CD4-positive, alpha-beta T cell treated with Interleukin-15 for 1 hour (primary cell): ENCODE results near the gene SLC30A2.

Source experiments
- DNase-seq: peaks from one replicate; pipeline ENCODE4 v3.0.0-alpha.2; 2020

Gene SLC30A2

GRCh38 chr1:26038477-26038876, 7.4 kb downstream of the SLC30A2 start:
- no peak for DNase-seq

GRCh38 chr1:26037904-26038303, 8.0 kb downstream of the SLC30A2 start:
- no peak for DNase-seq

DNA sequence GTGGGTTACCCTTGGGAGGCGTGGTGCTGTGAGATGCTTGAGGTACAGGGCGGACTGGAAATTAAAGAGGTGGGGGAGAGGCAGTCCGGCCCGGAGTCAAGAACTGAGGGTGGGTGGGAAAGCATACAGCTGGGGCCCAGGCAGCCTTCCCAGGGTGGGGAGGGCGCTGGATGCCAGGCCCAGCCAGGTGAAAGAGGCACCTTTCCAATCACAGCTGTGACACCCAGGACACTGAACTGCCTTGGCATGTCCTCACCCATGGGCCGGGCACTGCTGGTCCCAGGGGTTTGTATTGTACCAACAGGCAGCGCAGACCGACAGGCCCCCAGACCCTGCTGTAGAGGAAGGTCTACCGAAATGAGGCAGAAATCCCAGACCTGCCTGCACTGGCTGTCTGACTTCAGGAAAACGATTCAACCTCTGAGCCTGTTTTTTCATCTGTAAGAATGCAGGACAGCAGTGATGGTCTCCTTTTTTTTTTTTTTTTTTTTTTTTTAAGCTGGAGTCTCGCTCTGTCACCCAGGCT, 9.1 kb downstream of the SLC30A2 start:
- no peak for DNase-seq

GRCh38 chr1:26035959-26036755, 9.8 kb downstream of the SLC30A2 start:
- peak; percentile 58 for DNase-seq

DNA sequence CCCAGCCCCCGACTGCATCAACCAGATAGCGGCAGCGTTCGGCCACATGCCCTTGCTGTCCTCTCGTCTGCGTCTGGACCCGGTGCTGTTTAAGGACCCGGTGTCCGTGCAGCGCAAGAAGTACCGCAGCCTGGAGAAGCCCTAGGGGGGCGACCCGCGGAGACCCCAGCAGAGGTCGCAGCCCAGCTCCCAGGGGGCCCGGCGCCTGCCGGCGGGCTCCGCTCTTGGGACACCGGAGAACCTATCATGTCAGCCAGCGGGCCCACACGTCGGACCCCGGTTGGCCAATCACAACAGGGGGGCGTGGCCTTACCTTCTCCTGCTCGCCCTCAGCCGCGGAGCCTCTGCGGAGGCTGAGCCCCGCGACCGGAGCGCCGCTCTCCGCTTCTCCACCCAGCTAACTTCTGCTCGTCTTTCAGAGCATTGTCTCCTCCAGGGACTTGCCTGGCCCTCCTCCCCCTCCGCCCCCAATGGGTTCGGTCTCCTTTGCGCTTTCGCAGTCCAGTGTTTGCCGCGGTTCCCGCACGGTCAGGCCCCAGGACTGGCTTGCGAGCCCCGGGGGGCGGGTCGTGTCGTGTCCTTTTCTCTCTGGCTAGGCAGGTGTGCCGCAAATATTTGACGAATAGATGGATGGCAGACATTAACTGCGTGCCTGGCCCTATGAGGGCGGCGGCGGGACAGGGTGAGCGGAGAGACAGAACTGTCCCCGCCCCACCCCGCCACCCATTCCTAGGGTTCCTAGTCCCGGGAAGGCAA, 10.5 kb downstream of the SLC30A2 start:
- DNase-seq: peak; percentile 93

GRCh38 chr1:26034504-26035202, 11.3 kb downstream of the SLC30A2 start:
- no peak for DNase-seq

- no peak for DNase-seq
These were observed 13.1 kb downstream of the SLC30A2 start for GRCh38 chr1:26032656-26033357.

GRCh38 chr1:26031611-26032220, 14.2 kb downstream of the SLC30A2 start:
- no peak for DNase-seq

- no peak for DNase-seq
These were observed 14.7 kb downstream of the SLC30A2 start for GRCh38 chr1:26031196-26031595.

GRCh38 chr1:26029864-26030481, 15.9 kb downstream of the SLC30A2 start:
- DNase-seq: no peak

- no peak for DNase-seq
These were observed 16.7 kb downstream of the SLC30A2 start for GRCh38 chr1:26029054-26029863.

- DNase-seq: no peak
These were observed 17.4 kb downstream of the SLC30A2 start for GRCh38 chr1:26028490-26028980.

DNA sequence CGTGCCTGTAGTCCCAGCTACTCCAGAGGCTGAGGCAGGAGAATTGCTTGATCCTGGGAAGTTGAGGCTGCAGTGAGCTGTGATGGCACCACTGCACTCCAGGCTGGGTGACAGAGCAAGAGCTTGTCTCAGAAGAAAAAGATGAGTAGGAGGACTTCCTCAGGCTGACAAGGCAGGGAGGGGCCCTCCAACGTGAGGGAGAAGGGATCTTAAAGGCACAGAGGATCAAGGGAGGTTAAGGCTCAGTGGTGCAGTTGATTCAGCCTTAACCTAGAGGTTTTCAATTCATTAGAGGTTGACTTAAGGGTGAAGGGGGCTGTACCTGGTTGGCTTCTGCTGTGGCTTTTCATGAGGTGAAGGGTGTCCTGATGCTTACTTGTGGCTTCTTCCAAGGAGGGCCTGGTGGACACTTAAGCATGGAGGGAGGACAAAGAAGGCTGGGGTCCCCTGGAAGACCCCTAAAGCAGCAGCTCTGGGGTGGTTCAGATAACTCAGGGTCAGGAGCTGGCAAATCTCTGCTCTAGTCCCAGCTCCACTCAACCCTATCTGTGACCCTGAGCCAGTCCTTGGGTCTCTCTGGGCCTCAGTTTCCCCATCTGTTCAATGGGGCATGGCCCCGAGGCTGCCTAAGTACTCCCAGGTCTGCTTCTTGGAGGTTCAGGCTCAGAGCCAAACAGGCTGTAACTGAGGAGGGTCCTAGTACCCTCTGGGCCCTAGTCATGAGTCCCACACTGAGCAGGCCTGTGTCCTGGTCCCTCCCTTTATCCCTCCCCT, 18.0 kb downstream of the SLC30A2 start:
- no peak for DNase-seq

DNA sequence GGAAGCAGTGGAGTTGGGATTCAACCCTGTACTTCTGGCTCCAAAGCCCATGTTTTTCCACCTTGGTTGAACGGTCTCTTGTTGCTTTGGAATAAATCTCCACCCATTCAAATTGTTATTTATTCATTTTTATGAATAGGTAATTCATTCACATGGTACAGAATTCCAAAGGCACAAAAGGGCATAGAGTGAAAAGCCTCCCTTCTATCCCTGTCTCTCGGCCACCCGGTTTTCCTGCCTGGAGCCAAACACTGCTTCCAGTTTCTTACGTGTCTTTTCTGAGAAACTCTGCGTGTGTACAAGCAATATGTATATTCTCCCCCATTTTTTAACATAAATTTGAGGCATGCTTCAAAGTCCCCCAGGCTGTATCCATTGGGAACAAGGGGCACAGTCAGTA, 20.4 kb downstream of the SLC30A2 start:
- no peak for DNase-seq

- no peak for DNase-seq
These were observed 20.9 kb downstream of the SLC30A2 start for GRCh38 chr1:26025060-26025459.

GRCh38 chr1:26023826-26024225, 22.1 kb downstream of the SLC30A2 start:
- DNase-seq: no peak

GRCh38 chr1:26023009-26023408, 22.9 kb downstream of the SLC30A2 start:
- no peak for DNase-seq

GRCh38 chr1:26022404-26022779, 23.5 kb downstream of the SLC30A2 start:
- DNase-seq: no peak

DNA sequence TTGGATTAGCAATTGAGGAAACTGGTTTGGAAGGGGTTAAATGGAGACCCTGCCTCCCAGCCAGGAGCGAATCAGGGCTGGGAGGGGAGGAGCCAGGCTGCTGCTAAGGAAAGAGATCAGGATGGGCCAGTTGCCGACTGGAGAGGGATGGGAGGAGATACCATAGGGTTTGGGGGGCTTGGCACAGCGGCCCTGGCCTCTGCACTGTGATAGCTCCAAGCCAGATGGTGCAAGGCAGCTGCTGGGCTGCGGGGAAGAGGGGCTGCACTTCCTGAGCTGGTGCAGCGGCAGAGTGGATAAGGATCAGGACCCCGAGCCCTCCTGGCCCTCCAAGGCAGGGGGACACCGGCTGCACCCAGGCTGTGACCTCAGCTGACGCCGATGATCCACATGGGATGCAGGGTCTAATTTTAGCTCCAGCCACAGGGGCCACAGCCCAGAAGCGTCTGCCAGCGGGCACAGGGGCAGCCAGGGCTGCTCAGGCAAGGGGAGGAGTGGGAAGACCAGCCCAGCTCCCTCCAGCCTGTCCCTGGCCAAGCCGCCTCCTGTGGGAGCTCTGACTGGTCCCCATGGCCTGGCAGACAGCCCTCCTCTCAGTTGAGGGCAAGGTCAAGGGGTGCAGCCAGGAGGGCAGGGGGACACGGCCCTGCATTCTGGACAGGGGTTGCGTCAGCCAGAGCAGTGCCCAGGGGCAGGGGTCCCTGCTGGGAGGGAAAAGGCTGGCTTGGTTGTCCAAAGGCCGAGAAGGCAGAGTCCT, 24.1 kb downstream of the SLC30A2 start, which contains the start of gene EXTL1:
Gene EXTL1 (plus strand): TSS at position 129 of the 757 bp plus-strand sequence. CDS start 872 bp downstream, outside the sequence.
- DNase-seq: no peak
